ENCODE results near the gene SMYD3. TPM values are rescaled to one million over a fixed set of nuclear protein-coding genes. Genes with fewer than 3 reads are reported as not detected.

The SMYD3 gene
- total RNA-seq, 1 experiment from 2014 or later, result 29.6 TPM

DNA sequence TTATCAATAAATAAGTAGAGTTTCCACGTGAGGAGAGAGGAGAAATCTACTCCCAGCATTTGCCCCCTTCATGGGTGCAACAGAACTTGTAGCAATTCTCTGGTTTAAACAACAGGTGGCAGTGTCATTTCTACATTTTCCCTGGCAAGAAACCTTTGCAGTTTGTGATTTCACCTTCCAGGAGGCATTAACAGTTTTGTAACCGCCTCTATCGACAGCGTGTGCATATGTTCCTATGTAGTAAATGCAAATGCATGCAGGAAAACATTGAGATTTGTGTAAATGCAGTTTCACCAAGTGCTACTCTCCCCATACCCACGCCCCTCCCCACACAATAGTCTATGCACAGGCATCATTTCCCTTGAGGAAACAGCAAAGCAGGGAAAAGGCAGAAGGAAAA is 494.7 kb downstream of the SMYD3 start:
- Histone ChIP-seq H3K4me1 (replicated peaks; ENCODE audit: insufficient read depth) (no peaks in the 10 kb centered on the region), H3K9me3 (ENCODE audit: insufficient read depth, low read depth) (no peaks in the 10 kb centered on the region), H3K4me2 (no peak overlapping the region), H3F3A (ENCODE audit: insufficient read depth, low read depth) (no peaks in the 10 kb centered on the region), H3K27me3 (ENCODE audit: insufficient read depth, low read depth) (no peaks in the 10 kb centered on the region), H3K4me3 (no peak overlapping the region), H2AFZ (no peak overlapping the region), H3K9me2 (ENCODE audit: insufficient read depth) (no peaks in the 10 kb centered on the region), H4K20me1 (ENCODE audit: insufficient read depth) (no peaks in the 10 kb centered on the region), H3K79me2 (ENCODE audit: low read depth) (no peaks in the 10 kb centered on the region), H3K36me3 (ENCODE audit: low read depth) (no peaks in the 10 kb centered on the region), H3K27ac (no peak overlapping the region)
- BruUV-seq (replicated peaks), result no TSS peak
- ChIA-PET POLR2A (ENCODE audit: unreplicated experiment) (no interaction called here), CTCF (no interaction called here)
- DNase-seq, result no peak
- intact Hi-C loops (cut with micrococcal nuclease; ENCODE audit: unreplicated experiment), result loop anchor here (2.0 to 10.0 kb wide), 3 partner anchors 268 to 742 kb away; no protein-coding TSS in a partner anchor
- TF ChIP-seq EZH2 (IDR thresholded peaks at IDR 0.05; ENCODE audit: low read depth), result no peak
- TF ChIP-seq, protein P1, sequence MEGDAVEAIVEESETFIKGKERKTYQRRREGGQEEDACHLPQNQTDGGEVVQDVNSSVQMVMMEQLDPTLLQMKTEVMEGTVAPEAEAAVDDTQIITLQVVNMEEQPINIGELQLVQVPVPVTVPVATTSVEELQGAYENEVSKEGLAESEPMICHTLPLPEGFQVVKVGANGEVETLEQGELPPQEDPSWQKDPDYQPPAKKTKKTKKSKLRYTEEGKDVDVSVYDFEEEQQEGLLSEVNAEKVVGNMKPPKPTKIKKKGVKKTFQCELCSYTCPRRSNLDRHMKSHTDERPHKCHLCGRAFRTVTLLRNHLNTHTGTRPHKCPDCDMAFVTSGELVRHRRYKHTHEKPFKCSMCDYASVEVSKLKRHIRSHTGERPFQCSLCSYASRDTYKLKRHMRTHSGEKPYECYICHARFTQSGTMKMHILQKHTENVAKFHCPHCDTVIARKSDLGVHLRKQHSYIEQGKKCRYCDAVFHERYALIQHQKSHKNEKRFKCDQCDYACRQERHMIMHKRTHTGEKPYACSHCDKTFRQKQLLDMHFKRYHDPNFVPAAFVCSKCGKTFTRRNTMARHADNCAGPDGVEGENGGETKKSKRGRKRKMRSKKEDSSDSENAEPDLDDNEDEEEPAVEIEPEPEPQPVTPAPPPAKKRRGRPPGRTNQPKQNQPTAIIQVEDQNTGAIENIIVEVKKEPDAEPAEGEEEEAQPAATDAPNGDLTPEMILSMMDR (conservative IDR thresholded peaks at IDR 0.05), result peak; percentile 59

DNA sequence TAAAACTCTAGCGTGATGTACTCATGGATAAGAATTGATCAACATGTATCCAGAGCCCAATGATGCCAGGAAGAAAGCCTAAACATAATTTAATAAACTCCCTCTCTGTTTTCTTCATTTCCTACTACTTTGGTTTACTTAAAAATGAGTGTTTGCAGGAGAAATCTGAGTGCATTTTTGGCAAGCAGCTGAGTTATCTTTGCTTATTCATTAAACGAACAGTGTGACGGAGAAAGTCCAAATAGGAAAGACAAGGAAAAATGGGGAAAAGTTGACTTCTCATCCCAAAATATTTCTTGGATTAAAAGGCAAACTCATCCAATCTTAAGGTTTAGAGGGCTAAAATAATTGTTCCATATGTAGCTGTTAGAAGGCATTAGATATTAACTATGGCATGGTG is 496.7 kb downstream of the SMYD3 start:
- no peaks in the 10 kb centered on the region for H3K9me3 ChIP-seq (ENCODE audit: insufficient read depth, low read depth)
- no TSS peak for BruUV-seq (replicated peaks)
- ChIA-PET POLR2A (ENCODE audit: unreplicated experiment) (no interaction called here), CTCF (no interaction called here)
- H2AFZ ChIP-seq, result no peak overlapping the region
- H3F3A ChIP-seq (ENCODE audit: insufficient read depth, low read depth), result no peaks in the 10 kb centered on the region
- TF ChIP-seq, protein P1 (conservative IDR thresholded peaks at IDR 0.05), result no peak
- TF ChIP-seq EZH2 (IDR thresholded peaks at IDR 0.05; ENCODE audit: low read depth), result no peak
- no peak overlapping the region for H3K27ac ChIP-seq
- no peak overlapping the region for H3K4me3 ChIP-seq
- H4K20me1 ChIP-seq (ENCODE audit: insufficient read depth), result no peaks in the 10 kb centered on the region
- DNase-seq, result no peak
- no peaks in the 10 kb centered on the region for H3K36me3 ChIP-seq (ENCODE audit: low read depth)
- intact Hi-C loops (cut with micrococcal nuclease; ENCODE audit: unreplicated experiment), result loop anchor here (10.0 kb wide), 1 partner anchor 744 kb away; no protein-coding TSS in a partner anchor
- no peaks in the 10 kb centered on the region for H3K9me2 ChIP-seq (ENCODE audit: insufficient read depth)
- no peaks in the 10 kb centered on the region for H3K79me2 ChIP-seq (ENCODE audit: low read depth)
- H3K4me1 ChIP-seq (replicated peaks; ENCODE audit: insufficient read depth), result no peaks in the 10 kb centered on the region; the same call in 1 of the 2 replicates
- no peak overlapping the region for H3K4me2 ChIP-seq
- no peaks in the 10 kb centered on the region for H3K27me3 ChIP-seq (ENCODE audit: insufficient read depth, low read depth)

DNA sequence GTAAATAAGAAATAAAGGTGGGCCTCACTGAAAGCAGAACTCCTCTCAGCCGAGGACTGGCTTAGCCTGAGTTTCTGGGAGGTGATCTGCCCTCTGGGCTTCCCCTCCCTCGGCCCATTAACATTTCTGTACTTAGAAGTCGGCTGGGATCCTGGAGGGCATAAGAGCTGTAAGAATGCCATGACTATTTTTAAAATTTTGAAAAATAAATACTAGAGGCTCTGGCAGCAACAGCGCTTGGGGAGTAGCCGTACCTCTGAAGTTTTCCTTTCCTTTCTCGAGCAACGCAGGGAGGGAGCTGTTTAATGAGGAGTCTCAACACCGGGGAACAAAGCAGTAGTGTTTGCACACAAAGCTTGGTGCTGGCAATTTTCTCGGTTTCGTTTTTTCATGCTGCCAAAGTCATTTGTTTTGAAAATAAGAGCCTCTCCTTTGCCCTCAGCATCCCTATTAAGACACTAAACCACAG is 498.7 kb downstream of the SMYD3 start:
- H3K27ac ChIP-seq, result no peak overlapping the region
- no peak for TF ChIP-seq EZH2 (IDR thresholded peaks at IDR 0.05; ENCODE audit: low read depth)
- TF ChIP-seq, protein P1 (conservative IDR thresholded peaks at IDR 0.05), result no peak
- no peak overlapping the region for H2AFZ ChIP-seq
- intact Hi-C loops (cut with micrococcal nuclease; ENCODE audit: unreplicated experiment), result no loop called here
- no peaks in the 10 kb centered on the region for H3K27me3 ChIP-seq (ENCODE audit: insufficient read depth, low read depth)
- POLR2A ChIA-PET (ENCODE audit: unreplicated experiment), result interaction anchor here (0.9 kb wide), 1 partner anchor 830 kb away, joined by 5 read pairs; no protein-coding TSS in a partner anchor
- CTCF ChIA-PET, result no interaction called here
- H3K79me2 ChIP-seq (ENCODE audit: low read depth), result no peaks in the 10 kb centered on the region
- no peaks in the 10 kb centered on the region; the same call in 1 of the 2 replicates for H3K4me1 ChIP-seq (replicated peaks; ENCODE audit: insufficient read depth)
- H3K9me3 ChIP-seq (ENCODE audit: insufficient read depth, low read depth), result no peaks in the 10 kb centered on the region
- H3K36me3 ChIP-seq (ENCODE audit: low read depth), result no peaks in the 10 kb centered on the region
- no peak overlapping the region for H3K4me3 ChIP-seq
- no peaks in the 10 kb centered on the region for H4K20me1 ChIP-seq (ENCODE audit: insufficient read depth)
- no peaks in the 10 kb centered on the region for H3K9me2 ChIP-seq (ENCODE audit: insufficient read depth)
- no peaks in the 10 kb centered on the region for H3F3A ChIP-seq (ENCODE audit: insufficient read depth, low read depth)
- H3K4me2 ChIP-seq, result no peak overlapping the region
- no TSS peak for BruUV-seq (replicated peaks)
- DNase-seq, result no peak
